Measurements from ENCODE around the gene STK32C.

GRCh38 chr10:132354356-132355094, 46.8 kb upstream of the STK32C start:
- TF ChIP-seq POLR2A (IDR thresholded peaks at IDR 0.05) (no peak), CTCF (IDR thresholded peaks at IDR 0.05) (no peak), EP300 (IDR thresholded peaks at IDR 0.05) (no peak), POLR2AphosphoS5 (IDR thresholded peaks at IDR 0.05) (no peak)

Measured in upper lobe of left lung (tissue), 4 donors.